Measurements from ENCODE around the gene EDEM3. TPM values are rescaled to one million over a fixed set of nuclear protein-coding genes. Genes with fewer than 3 reads are reported as not detected.

EDEM3 gene
- total RNA-seq, 1 experiment from 2014 or later, result 14.5 TPM

DNA sequence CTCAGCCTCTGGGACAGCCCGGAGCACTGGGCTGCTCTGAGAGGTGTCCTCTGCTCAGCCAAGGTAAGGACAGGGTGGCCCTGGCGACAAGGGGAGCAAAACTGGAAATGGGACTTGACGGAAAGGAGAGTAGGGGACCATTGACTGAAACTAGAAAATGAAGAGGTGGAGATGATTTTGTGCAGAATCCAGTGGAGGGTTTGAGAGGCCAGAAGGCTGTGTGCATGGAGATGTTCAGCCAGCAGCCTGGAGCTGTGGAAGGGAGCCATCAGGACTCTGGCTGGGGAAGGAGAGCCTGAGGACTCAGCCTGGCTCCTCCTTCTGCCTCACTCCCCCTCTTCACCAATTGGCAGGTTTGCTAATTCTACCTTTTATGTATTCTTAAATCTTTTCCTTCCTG, 114.2 kb downstream of the EDEM3 start:
- H3K9me3 ChIP-seq (ENCODE audit: insufficient read depth, low read depth), result no peaks in the 10 kb centered on the region
- H3K4me1 ChIP-seq (replicated peaks; ENCODE audit: insufficient read depth), result no peaks in the 10 kb centered on the region
- H3K36me3 ChIP-seq (ENCODE audit: low read depth), result no peaks in the 10 kb centered on the region
- ChIA-PET POLR2A (ENCODE audit: unreplicated experiment) (no interaction called here), CTCF (no interaction called here)
- H3K79me2 ChIP-seq (ENCODE audit: low read depth), result no peaks in the 10 kb centered on the region
- H3K27me3 ChIP-seq (ENCODE audit: insufficient read depth, low read depth), result no peaks in the 10 kb centered on the region
- H2AFZ ChIP-seq, result no peak overlapping the region
- DNase-seq, result no peak
- no peak overlapping the region for H3K4me3 ChIP-seq
- no peak overlapping the region for H3K27ac ChIP-seq
- no peaks in the 10 kb centered on the region for H3F3A ChIP-seq (ENCODE audit: insufficient read depth, low read depth)
- TF ChIP-seq EZH2 (IDR thresholded peaks at IDR 0.05; ENCODE audit: low read depth), result no peak
- TF ChIP-seq, protein P1, sequence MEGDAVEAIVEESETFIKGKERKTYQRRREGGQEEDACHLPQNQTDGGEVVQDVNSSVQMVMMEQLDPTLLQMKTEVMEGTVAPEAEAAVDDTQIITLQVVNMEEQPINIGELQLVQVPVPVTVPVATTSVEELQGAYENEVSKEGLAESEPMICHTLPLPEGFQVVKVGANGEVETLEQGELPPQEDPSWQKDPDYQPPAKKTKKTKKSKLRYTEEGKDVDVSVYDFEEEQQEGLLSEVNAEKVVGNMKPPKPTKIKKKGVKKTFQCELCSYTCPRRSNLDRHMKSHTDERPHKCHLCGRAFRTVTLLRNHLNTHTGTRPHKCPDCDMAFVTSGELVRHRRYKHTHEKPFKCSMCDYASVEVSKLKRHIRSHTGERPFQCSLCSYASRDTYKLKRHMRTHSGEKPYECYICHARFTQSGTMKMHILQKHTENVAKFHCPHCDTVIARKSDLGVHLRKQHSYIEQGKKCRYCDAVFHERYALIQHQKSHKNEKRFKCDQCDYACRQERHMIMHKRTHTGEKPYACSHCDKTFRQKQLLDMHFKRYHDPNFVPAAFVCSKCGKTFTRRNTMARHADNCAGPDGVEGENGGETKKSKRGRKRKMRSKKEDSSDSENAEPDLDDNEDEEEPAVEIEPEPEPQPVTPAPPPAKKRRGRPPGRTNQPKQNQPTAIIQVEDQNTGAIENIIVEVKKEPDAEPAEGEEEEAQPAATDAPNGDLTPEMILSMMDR (conservative IDR thresholded peaks at IDR 0.05), result no peak
- H4K20me1 ChIP-seq (ENCODE audit: insufficient read depth), result no peaks in the 10 kb centered on the region
- intact Hi-C loops (cut with micrococcal nuclease; ENCODE audit: unreplicated experiment), result no loop called here
- BruUV-seq (replicated peaks), result no TSS peak
- H3K4me2 ChIP-seq, result no peak overlapping the region
- H3K9me2 ChIP-seq (ENCODE audit: insufficient read depth), result no peaks in the 10 kb centered on the region

Other genes with a start within 250 kb of the EDEM3 start
- gene NIBAN1, start 219.7 kb upstream of the EDEM3 start, total RNA-seq (2021), result 29.3 and 31.5 TPM in 2 replicates